Right ventricle myocardium superior (tissue), 1 donor: Measurements from ENCODE around the gene SLC17A5. TPM values are rescaled to one million over a fixed set of nuclear protein-coding genes. Genes with fewer than 3 reads are reported as not detected.

Experiments
- ATAC-seq: fragments of 200-7000 bp; cut with Tn5 transposase; one replicate; pipeline ENCODE4 v1.9.1; 2020; ENCODE audit warnings: mild to moderate bottlenecking; ENCODE audit not compliant: poor library complexity
- DNase-seq: peaks from one replicate; pipeline ENCODE4 v3.0.0-alpha.2; 2020
- intact Hi-C: fragments of 100-400 bp; cut with DNase I; formaldehyde crosslinking; loops from one replicate; pipeline ENCODE4 v1.11.2; 2022
- total RNA-seq: library from RNA; stranded (reverse); fragmentation: NEBNext Ultra II Directional; extraction: Animal tissue kit (Norgen Biotek cat#: 25700); gene quantifications from one replicate; pipeline ENCODE4 v1.2.1, GENCODE V29; 2021
- donor health status: DM: no; HTN: yes; CAD: no; lungs with severe emphysema.

The SLC17A5 gene
- total RNA-seq, 1 donor from 2014 or later: 4.1 TPM

DNA sequence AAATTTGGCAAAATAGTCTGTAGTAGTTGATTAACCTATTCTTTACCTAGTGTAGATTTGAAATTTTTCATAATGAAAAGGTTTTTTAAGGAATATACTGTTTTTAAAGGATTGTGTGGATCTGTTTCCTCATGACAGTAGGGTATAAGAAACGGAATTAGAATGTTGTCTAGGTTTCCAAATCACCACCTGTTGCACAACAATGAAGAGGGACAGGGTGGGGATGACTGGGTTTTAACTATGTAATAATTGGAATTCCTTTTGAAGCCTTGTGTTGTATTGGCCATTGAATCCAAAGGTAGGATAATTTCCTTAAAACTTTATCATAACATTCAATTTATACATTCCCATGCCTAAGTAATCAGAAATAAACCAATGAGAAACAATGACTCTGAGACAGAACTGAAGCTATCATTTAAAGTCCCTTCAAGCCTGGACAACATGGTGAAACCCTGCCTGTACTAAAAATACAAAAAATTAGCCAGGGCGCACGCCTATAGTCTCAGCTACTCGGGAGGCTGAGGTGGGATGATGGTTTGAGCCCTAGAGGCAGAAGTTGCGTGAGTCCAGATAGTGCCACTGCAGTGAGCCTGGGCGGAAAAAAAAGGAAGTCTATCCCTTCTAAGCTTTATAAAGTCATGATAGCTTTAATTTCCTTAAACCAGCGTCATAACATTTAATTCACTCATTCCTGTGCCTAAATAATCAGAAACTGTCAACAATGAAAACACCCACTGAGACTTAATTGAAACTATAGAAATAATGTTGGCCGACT is 18.3 kb upstream of the SLC17A5 start:
- DNase-seq: no peak
- ATAC-seq: no peak
- intact Hi-C loops: no loop called here

DNA sequence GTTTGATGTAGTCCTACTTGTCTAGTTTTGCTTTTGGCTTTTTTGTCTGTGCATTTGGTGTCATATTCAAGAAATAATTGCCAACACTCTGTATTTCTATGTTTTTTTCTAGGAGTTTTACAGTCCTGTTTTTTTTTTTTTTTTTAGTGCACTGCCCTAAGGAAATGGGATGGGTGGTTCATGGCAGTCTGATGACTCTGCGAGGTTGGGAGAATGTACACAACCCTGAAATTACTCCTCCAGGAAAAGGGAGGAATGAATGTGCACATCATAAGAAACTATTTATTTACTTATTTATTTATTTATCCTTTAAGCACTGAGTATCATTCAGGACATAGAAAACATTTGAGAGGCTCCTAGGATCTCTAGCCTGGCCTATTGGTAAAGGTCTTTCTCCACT is 15.2 kb upstream of the SLC17A5 start:
- DNase-seq (no peak), ATAC-seq (no peak)
- intact Hi-C loops: no loop called here

DNA sequence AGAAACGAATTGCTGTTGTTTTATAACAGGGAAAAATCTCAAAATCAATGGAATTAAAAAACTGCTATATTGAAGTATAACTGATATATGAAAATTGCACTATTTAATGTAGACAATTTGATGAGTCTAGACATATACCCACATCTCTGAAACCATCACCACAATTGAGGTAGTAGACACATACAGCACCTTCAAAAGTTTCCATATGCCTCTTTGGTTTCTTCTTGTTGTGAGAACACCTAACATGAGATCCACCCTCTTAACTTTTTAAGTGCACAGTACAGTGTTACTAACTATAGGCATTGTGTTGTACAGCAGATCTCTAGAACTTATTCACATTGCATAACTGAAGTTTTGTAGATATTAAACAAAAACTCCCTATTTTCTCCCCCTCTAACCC is 14.0 kb upstream of the SLC17A5 start:
- intact Hi-C loops: no loop called here

DNA sequence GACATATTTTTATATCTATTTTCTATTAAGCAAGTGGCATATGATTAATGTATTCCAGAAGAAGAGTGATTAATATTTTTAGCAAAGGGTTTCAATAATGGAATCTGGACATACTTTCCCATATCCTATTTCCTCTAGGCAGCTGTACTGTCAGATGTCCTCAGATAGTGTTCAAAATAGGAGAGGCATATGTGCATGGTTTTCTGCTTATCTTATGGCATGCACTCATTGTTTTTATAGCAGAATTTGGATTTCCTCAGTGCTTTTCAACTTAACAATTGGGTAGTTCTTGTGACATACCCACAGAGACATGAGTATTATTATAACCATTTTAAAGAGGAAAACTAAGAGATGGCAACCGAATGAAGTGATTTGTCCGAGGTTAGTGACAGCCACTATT is 12.6 kb upstream of the SLC17A5 start:
- ATAC-seq (no peak), DNase-seq (no peak)
- intact Hi-C loops: no loop called here

More for the DNA sequence above, 14.0 kb upstream of the SLC17A5 start:
- no peak for ATAC-seq
- DNase-seq: no peak

DNA sequence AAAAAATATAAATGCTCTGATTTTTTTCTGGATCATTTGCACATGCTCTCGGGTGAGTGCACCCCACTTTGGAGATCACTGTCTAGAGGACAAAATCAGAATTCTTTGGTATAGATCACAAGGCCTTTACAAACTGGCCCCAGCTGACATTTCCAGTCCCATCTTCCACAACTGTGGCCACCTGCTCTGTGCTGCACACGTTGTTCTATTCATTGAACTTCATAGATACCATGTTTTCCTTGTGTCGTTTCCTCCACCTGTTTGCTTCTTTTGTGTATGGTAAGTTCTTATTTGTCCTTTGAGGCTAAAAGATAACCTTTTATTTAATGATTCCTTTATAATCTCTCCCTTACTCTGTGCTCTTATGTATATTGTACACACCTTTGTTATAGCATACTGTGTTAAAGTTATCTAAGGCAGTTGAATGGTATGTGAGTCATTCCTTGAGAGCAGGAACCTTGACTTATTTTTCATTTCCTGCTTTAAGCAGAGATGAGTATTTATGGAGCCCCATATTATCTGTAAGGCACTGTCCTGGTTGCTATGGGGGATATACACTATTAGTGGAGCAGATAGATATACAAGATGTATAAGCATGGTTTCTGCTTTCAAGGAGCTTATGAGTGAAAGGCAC is 12.0 kb upstream of the SLC17A5 start:
- DNase-seq (no peak), ATAC-seq (no peak)
- intact Hi-C loops: no loop called here

DNA sequence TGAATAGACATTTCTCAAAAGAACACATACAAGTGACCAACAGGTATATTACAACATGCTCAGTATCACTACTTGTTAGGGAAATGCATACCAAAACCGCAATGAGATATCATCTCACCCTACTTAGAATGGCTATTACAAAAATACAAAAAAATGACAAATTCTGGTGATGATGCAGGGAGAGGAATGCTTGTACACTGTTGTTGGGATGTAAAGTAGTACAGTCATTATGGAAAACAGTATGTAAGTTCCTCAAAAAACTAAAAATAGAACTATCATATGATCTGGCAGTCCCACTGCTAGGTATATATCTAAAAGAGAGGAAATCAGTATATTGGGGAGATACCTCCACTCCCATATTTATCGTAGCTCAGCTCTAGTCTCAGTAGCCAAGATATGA is 10.9 kb upstream of the SLC17A5 start:
- no peak for DNase-seq
- no peak for ATAC-seq
- intact Hi-C loops: no loop called here

DNA sequence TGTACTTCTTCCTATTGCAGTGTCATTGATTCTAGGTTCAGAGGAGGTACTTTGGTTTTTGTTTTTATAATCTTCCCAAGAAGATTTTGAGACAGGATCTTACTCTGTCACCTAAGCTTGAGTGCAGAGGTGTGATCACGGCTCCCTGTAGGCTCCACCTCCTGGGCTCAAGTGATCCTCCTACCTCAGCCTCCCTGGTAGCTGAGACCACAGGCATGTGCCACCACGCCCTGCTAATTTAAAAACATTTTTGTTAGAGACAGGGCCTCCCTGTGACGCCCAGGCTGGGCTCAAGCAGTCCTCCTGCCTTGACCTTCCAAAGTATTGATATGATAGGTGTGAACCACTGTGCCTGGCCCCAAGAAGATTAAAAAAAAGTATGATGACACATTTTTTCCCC is 3.4 kb upstream of the SLC17A5 start:
- intact Hi-C loops: no loop called here
- DNase-seq: no peak
- no peak for ATAC-seq

DNA sequence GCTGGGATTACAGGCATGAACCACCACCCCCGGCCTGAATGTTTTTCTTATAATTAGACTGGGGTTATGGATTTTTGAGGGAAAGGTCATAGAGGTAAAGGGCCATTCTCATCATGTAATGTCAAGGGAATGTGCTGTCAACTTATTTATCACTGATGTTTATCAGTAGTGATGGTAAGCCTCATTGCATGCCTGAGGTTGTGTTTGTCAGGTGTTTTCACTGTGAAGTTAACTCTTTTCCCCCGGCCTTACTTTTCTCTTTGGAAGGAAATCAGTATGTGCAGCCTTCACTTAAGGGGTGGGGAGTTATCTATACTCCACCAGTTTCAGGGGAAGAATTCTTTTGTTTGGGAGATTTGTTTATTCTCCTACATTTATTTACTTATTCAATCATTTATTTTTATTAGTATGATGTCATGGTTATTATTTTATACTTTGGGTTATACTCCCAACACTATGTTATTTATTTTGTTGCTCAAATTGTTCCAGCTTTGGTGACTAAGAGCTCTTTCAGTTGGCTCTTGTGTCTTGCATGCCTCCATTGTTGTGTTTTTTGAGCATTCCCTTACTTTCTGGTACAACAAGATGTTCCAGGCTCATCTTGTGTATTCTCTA is 2.8 kb upstream of the SLC17A5 start:
- ATAC-seq (no peak), DNase-seq (no peak)
- intact Hi-C loops: no loop called here

DNA sequence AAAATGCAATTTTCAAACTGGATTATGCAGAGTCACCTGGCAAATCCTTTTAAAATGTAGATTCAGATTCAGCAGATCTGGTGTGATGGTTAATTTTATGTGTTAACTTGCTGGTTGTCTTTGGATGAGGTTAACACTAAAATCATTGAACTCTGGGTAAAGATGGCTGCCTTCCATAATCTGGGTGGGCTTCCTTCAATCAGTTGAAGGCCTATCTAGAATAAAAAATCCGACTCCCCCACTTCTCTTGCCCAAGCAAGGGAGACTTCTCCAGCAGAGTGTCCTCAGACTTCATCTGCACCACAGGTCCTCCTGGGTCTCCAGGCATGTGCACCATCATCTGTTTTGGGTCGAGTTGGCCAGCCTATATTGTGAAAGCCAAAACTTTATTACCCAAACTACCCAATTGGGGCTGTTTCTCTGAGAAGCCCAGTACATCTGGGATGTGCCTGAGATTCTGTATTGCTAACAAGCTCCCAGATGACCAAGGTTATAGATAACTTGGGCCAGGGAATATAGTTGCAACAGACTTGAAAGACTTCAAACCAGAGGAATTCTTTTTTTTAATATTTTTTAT is 1.6 kb upstream of the SLC17A5 start:
- intact Hi-C loops: no loop called here
- ATAC-seq (no peak), DNase-seq (no peak)

DNA sequence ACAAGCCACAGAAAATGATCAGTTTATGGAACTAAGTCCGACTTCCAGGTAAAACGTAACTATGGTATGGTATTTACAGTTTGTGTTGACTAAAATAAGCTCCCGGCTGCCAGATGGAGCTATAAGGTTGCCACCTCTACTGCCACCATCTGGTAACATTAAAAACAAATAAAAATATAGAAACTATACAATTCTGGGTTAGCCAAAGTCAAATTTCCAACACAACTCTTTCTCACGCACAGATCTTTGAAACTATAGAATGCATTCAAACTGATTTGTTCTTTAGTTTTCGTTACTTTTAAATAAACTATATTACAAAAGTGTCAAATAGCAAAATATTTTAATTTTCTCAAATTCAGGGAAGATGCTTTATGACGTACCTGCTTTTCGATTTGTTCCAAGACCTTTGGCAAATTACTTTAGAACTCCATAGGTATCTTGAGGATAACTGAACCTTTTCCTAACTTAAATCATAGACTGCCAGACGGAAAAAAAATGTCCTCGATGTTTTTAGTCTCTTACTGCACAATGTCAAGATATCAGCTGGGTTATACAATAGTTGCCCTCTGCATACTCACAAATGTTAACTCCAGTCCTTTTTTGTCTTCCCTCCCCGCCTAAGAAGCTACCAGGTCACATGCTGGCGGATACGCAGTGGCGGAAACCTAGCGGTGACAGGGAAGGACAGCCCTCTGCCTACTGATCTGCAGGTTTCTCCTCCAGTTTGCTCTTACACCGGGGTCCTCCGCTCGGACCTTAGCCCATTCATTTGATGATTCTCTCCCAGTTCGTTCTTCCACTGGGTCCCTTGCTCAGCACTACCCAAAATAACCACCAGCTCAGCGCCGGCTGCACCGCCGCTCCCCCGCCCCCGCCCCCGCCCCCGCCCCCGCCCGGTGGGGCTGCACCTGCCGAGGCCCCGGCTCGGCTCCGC is 888 bp downstream of the SLC17A5 start:
- DNase-seq (peak; percentile 60), ATAC-seq (peak; percentile 69)
- intact Hi-C loops: no loop called here

DNA sequence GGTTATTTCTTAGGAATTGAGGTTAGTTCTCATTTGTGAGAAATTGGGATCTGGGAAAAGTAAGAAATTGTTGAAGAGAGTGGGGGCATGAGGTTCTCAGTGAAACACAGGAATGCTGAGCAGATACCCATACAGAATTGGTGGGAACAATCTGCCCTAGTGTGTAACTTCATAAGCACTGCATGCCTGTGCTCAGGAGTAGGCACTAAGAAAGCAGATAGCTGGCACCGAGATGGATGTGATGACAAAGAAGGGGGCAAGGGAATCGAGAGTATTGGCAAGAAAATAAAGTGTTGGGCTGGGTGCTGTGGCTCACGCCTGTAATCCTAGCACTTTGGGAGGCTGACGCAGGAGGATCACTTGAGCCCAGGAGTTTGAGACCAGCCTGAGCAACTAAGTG is 4.0 kb downstream of the SLC17A5 start:
- no peak for ATAC-seq
- intact Hi-C loops: no loop called here

DNA sequence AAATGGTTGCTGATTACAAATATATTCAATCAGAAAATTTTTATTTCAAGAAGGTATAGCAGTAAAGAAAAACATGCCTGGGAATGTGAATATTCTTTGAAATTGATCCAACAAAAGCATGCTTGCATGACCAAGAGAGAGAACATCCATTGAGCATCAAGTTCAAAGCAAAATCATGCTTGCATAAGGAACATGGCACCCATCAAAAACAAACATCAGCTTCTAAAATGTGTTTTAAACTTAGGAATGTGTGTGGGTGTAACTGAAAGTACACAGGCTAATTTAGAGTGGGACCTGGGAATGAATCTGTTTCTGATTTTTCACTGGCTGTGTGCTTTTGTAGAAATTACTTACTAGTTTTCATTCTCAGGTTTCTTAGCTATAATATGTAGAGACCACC is 5.6 kb downstream of the SLC17A5 start:
- no peak for DNase-seq
- intact Hi-C loops: no loop called here
- no peak for ATAC-seq

More for the DNA sequence above, 4.0 kb downstream of the SLC17A5 start:
- no peak for DNase-seq

DNA sequence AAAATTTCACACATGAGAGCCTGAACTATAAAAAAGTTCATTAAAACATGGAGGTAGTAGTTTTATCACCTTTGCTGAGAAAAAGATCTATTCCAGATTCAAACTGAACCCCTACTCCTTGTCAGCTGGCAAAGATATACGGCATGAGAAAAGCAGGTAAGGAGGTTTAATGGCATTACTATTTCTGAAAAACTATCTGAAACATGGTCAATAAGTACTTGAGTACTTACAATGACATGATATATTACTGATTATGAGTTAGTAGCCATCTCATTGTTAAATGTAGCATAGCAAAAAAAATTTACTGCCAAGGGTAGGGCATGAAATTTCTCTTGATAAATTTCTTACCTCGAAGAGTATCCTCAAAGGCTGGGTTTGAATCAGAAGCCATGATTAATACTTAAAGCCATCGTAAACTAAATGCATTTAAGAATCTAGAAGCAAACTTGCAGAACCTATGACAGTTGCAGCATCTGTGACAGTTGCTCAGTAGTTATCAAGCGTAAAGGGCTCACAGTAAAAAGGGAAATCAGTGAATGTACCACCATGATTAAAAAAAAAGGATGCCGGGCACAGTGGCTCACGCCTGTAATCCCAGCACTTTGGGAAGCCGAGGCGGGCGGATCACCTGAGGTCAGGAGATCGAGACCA is 8.7 kb downstream of the SLC17A5 start:
- intact Hi-C loops: no loop called here
- DNase-seq (no peak), ATAC-seq (peak; percentile 31)

DNA sequence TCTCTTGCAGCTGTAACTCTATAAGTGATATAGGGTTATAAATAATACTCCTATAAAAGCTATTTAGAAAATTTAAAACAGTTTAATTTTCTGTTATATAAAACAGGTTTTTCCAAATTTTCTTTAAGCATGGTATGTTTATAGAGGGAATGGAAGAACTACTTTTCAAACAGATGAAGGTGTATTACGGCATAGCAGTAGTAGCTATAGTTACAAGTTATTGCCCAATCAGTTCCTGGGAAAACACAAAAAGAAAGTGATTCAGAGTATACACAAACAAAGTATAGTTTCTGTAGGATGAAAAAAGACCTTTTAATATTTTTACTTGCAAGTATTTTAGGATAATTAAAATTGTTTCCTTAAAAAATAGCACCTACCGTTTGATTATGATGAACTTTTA is 9.8 kb downstream of the SLC17A5 start:
- ATAC-seq: no peak
- DNase-seq: no peak
- intact Hi-C loops: no loop called here

DNA sequence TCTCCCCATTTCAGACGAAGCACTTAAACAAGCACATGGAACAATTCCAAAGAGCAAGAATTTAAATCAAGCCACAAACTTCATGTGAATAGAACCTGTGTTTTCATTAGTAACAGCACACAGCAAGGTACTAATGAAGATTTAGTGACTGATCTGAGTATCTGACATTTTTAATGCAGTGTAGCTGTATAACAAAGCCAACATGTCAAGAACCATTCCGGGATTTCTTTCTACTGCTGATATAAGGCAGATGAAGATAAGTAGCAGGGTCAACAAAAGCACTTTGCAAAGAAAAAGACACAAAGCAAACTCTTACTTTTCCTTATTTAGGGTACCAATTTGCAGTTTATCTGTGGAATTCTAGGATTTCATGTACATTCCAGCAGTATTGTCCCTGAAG is 11.3 kb downstream of the SLC17A5 start:
- DNase-seq (no peak), ATAC-seq (no peak)
- intact Hi-C loops: no loop called here

DNA sequence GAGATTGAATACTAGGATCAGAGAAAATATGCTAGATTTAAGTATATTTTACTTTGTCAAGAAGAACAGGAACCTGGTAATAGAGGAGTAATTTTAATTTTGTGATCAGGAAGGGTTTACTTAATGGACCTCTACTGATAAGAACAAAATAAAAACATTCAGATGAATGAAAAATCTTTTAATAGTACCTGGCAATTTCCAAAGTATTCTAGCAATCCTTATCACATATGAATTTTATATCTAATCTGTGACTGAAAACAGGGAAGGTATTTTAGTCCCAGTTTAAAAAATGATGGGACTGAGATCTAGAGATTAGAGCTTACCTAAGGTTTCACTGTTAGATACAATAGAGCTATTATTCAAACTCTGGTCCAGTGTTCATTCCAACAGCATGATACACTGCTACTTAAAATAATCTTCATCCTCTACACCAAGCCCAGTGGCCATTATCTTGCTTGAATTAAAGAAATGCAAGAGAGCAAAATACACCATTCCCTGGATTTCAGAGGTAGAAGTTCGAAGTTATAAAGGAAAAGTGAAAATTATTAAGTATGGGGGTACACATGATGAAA is 13.5 kb downstream of the SLC17A5 start:
- no peak for DNase-seq
- intact Hi-C loops: no loop called here
- no peak for ATAC-seq

DNA sequence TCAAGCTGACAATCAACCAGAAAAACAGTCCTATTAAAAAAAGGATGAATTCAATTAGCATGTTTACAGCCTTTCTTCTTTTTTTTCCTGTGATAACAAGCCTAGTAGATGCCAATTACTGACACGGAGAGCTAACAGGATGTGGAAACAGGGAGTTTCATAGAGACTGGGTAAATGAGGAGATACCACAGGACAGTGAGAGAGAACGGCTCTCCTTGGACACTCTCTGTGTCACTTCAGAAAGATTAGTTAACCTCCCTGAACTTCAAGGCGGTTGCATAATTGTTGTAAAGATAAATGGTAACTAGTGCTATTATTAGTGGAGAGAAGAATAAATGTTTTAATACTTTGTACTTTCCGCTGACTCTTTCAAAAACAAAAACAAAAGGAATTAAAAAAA is 14.8 kb downstream of the SLC17A5 start:
- DNase-seq (no peak), ATAC-seq (no peak)
- intact Hi-C loops: no loop called here

DNA sequence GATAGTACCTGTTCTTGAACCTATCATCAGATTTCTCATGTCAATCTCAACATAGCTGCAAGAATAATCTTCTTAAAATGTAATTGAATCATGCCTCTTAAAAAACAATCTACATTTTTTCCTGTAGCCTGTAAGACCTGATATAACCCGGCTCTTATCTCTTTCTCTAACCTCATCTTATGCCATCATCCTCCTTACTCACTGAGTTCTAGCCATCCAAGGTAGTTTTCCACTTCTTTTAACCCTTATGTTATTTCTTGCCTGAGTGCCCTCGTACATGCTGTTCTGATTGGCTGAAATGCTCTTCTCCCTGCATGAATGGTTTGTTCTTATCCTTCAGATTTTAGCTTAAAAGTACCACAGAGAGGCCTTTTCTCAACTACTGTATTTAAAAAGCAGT is 16.4 kb downstream of the SLC17A5 start:
- no peak for ATAC-seq
- intact Hi-C loops: no loop called here

More for the DNA sequence above, 16.4 kb downstream of the SLC17A5 start:
- DNase-seq: no peak
